Measurements from ENCODE around the gene RAB40B.

- TF ChIP-seq TAF1 (IDR thresholded peaks at IDR 0.05; ENCODE audit: low read depth, low read length) (no peak), PAX5 (IDR thresholded peaks at IDR 0.05; ENCODE audit: insufficient read depth, low read length, severe bottlenecking) (no peak), POLR2AphosphoS5 (IDR thresholded peaks at IDR 0.05; ENCODE audit: low read depth, low read length) (no peak), POLR2A (IDR thresholded peaks at IDR 0.05; ENCODE audit: low read depth, low read length) (no peak), SPI1 (IDR thresholded peaks at IDR 0.05; ENCODE audit: low read depth, low read length) (no peak)
Measured at GRCh38 chr17:82633343-82633742, 65.2 kb downstream of the RAB40B start.

Data from GM12891 (cell line).